GM19025 (cell line): ENCODE results near the gene PTK6.

Source experiments
- ATAC-seq: cut with Tn5 transposase; IDR thresholded peaks from one replicate; pipeline ENCODE4 v1.9.1; 2021; ENCODE audit warnings: mild to moderate bottlenecking, low read depth, moderate library complexity; ENCODE audit not compliant: unreplicated experiment

Gene PTK6

DNA sequence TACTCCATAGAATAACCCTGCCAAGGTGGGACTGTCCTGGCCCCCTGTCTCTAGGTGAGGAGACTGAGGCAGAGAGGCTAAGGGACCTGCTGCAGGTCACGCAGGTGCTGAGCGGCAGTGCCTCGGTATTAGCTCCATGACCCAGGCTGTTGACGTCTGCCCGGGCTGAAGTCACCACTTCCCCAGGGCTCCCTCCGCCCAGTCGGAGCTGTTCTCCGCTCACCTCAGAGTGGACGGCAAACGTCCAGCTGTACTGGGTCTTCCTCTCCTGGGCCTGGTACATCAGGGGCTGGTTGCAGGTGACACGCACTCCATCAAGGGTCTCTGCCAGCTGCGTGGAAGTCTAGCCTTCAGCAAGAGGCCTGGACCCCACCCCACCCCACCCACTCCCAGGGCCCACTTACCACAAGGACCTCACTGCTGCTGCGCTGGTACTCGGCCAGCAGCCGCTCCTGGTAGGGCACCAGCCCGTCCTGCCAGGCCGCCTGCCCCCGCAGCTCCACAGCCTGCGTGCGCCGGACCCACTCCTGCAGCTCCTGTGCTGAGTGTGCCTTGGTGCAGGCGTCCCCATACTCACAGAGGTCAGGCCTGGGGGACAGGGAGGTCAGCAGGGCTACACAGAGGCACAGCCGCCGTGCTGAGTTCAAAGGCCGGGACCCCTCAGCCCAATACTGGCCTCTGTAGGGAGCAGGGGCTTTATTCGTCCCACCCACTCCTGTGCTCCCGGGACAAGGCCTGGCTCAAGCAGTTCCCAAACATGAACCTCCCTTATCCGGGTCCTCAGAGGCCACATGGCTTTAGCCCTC is 33.3 kb upstream of the PTK6 start:
- ATAC-seq, result no peak

GRCh38 chr20:63568986-63569949 is 32.1 kb upstream of the PTK6 start:
- ATAC-seq, result no peak

- ATAC-seq, result no peak
These were observed 31.2 kb upstream of the PTK6 start for GRCh38 chr20:63568170-63568981.

GRCh38 chr20:63567386-63568169 is 30.4 kb upstream of the PTK6 start:
- ATAC-seq, result peak; percentile 56

DNA sequence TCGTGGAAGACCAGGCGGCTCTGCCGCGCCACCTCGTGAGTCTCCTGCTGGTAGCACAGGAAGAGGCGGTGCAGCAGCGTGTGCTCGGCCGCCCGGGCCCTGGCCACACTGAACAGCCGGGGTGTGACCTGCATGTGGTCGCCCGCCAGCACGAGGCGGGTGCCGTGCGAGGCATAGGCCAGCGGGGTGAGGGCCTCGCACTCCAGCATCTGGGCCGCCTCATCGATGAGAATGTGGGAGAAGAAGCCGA is 29.9 kb upstream of the PTK6 start:
- ATAC-seq, result no peak

DNA sequence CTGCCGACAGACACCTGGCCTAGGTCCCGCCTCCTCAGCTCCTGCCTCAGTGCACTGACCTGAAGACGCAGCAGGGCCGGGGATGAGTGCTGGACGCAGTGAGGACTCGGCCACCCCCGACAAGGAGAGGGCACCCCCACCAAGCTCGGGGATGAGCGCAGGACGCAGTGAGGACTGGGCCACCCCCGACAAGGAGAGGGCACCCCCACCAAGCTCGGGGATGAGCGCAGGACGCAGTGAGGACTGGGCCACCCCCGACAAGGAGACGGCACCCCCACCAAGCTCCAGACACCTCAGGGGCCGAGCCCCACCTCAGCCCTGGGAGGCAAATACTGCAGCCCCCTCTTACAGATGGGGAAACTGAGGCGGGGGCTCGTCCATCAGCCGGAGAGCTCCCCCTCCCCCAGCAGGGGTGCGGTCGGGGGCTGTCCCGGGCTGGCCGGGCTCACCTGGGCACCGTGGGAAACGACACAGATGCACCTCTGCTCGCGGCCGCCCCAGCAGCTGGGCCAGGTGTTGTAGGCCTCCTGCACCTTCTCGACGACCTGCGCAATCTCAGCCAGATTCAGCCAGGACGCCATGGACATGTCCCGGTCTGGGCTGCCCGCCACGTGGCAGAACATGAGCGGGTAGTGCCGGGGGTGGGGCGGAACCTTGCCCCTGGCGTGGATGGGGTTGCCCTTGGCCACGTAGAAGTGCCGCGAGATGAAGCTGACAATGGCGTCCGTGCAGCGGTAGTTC is 29.4 kb upstream of the PTK6 start:
- no peak for ATAC-seq

DNA sequence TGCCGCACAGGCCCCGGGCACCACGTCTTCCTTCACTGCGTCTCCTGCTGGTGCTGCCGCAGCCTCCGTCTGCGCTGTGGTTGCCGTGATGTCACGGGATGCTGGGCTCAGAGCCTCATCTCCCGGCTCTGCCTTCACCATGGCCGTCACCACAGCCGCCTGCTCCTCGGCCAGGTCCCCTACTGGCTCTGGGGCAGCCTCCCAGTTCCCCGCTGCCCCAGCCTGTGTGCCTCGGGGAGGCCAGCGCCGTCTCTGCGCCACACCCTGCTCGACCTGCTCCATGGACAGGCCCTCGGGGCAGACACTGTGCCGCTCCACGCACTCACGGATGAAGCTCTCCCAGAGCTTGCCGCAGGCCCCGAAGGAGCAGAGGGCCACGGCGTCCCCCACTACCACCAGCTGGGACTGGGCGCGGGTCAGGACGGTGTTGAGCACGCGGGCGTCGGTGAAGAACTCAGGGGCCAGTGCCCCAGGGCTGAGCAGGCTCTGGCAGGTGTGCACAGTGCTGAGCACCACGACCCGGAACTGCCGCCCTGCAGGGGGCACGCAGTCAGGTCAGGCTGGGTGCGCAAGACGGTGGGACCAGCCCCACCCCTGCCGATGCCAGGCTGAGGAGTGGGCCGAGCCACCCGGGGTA is 28.6 kb upstream of the PTK6 start:
- ATAC-seq, result no peak

DNA sequence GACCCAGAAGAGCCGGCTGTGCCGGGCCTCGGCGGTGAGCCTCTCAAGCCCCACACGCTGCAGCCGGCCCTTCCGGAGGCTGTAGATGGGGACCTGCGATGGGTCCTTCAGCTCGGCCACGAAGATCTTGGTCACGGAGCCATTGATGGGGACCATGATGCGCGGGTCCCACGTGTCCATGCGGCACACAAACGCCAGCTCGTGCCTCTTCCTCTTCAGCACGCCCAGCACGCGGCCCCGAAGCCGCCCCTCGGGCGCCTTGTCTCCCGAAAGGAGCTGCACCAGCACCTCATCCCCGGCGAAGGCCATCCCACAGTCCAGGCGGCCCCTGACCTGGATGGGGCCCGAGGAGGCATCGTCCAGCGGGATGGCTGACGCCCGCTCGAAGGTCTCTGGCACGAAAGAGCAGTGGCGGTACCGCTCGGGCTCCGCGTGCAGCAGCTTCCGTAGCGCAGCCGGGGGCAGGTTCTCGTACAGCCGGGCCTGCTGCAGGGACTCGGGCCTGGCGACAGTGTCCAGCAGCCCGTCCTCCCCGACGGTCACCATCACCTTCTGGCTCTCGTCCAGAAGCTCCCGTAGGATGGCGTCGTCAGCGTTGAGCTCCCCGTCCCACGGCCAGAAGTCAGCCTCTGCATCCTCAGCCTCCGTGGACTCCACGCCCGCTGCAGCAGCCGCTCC is 28.0 kb upstream of the PTK6 start:
- no peak for ATAC-seq

DNA sequence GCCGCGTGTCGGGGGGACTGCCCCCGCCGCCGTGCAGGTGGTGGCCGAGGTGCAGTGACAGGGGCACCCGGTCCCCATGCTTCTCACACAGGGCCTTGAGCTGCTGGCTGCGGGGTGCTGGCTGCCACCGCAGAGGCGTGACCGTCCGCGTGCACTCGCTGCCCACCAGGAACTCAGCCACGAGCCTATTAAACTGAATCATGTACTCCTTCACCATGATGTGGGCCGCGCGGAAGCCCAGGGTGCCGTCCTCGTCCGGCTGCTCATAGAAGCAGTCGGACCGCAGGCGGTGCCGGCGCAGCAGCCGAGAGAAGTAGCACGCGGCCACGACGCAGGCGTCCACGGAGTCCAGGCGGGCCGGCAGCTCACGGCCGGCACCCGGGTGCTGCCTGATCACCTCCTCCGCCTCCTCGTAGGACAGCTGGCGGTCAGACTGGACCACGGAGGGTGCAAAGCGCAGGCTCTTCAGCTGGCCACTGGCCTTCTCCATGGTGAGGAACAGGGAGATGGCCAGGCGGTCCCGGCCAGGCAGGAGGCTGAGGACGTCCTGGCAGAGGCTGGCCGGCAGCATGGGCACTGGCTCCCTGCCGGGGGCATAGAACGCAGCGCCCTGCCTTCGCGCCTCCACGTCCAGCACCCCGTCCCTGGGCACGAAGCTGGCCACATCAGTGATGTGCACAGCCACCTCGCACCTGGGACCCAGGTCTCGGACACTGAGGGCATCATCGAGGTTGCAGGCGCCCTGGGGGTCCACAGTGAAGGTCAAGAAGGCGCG is 27.0 kb upstream of the PTK6 start:
- ATAC-seq, result no peak

GRCh38 chr20:63563225-63563935 is 26.2 kb upstream of the PTK6 start:
- ATAC-seq, result no peak

DNA sequence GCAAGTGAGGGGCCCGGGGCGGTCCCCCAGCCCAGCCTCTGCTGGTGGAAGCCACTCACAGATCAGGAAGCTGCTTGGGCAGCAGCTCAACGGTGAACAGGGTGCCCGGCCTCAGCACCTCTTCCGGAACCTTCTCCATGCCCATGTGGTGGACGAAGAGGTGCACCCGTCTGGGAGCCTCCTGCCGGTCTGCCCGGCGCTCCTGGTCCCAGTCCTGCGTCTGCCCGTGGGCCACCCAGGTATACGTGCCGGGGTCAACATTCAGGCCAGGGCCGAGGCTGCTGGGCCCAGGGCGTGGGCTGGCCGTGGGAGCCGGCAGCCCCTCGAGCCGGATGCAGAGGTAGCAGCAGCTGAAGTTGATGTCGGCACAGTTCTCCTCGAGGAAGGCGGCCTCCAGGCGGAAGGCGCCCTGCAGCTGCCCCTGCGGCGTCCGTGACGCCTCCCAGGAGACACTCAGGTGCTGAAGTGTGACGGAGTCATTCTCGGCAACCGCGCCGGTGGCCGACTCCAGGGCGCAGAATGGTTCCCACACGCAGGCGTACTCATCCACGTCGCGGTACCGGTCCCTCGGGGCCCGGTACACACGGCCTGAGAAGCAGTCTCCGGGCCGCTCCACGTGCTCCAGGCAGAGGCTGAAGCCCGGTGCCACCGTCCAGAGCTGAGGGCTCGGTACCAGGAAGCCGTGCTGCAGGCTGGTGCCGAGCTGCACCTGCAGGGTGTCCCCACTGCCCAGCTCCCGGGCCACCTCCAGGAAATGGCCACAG is 25.5 kb upstream of the PTK6 start:
- ATAC-seq, result no peak

DNA sequence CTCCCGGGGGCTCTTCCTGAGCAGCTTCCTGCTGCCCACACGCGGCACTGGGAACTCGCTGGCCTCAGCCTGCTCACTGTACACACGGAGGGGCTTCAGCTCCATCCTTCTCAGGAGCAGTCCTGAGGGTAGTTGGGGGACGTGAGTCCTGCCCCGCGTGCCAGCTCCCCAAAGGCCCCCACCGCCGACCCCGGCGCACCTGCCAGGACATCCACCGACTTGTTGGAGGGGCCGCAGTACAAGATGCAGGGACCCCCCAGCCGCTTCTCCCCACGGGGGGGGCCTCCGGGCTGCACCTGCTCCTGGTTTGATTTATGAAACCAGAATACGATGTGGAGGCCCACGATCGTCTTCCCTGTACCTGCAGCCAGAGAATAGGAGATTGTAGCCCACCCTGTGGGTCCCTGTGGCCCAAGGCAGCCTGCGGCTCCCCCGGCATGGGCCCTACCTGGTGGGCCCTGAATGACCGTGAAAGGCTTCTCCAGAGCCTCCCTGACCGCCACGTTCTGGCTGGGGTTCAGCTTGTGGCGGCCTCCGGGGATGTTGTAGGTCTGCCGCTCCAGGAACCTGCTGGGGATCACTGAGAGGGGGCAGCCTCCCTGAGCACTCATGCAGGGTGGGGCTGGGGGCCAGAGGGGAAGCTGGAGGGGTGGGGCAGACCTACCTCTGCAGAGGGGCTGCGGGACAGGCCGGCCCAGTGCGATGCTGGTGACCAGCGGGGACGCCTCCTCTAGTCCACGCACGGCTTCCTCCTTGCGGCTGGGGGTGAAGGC is 24.6 kb upstream of the PTK6 start:
- no peak for ATAC-seq

DNA sequence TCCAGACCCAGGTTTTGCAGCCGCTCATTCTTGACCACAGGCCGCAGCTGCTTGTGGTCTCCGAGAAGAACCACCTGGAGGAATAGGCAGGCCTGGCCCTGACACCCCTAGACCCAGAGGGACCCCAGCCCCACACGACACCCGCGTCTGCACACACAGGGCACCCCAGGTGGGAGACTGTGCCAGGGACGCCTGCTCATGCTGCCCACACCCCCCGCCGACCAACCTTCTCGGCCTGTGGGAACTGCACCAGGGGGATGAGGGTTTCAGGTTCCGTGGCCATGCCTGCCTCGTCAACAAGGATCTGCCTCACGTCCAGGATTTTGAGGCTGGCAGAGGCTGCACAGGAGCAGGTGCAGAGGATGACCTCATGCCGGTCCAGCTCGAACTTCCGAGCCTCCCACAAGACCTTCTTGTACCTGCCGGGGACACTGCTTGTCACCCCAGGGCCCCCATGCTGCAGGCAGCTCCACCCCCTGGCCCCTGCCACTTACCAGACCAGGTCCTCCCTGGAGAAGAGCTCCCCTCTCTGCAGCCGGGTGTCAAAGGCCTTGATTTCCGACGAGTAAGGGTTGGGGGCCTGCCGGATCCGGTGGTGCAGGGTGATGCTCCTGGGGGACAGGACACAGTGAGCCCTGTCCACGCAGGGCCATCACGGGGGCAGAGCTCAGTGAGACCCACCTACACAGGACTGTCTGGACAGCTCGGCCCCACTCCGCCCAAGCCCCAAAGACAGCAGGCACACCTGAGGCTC is 23.9 kb upstream of the PTK6 start:
- ATAC-seq, result no peak

- ATAC-seq, result no peak
These were observed 23.2 kb upstream of the PTK6 start for GRCh38 chr20:63560333-63560805.
